Stimulated activated CD8-positive, alpha-beta memory T cell treated with anti-CD3 and anti-CD28 coated beads, Interleukin-4, amount 100 ng/mL, for 24 hours (primary cell): ENCODE data around the gene DGUOK.

ENCODE experiments used
- DNase-seq: peaks from one replicate; pipeline ENCODE4 v3.0.0-alpha.2; 2020; ENCODE audit warnings: low read depth

Gene DGUOK

DNA sequence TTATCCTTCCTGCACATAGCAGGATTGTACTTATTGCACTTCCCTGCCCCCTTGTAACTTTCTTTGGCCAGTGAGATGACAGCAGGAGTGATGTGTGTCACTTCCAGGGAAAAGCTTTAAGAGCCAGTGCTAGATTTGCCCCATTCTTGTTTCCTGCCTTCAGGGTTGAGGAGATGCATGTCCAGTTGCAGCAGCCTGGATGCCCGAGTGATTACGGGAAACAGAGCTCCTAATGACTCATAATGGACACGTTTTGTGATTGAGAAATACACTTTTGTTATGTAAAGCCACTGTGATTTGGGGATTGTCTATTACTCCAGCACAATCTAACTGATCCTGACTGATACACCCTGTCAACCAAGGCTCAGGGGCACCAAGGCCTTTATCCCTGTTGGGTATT is 53.0 kb downstream of the DGUOK start:
- DNase-seq = no peak

DNA sequence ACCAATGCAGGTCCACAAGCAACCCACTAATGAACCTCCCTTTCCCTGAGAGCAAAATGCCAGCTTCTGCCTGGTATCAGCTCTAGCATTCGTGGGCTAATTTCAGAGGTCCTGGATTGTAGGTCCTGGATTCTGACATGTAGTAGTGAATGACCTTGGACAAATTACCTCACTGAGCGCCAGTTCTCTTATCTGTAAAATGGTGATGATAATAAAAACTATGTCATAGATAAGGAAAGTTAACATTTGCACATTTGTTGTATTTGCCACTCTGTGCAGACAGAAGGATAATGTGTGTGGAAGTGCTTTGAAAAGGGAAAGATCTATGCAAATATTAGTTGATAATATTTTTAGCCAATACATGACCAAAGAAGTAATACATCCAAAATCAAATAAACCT is 53.9 kb downstream of the DGUOK start:
- DNase-seq = no peak

DNA sequence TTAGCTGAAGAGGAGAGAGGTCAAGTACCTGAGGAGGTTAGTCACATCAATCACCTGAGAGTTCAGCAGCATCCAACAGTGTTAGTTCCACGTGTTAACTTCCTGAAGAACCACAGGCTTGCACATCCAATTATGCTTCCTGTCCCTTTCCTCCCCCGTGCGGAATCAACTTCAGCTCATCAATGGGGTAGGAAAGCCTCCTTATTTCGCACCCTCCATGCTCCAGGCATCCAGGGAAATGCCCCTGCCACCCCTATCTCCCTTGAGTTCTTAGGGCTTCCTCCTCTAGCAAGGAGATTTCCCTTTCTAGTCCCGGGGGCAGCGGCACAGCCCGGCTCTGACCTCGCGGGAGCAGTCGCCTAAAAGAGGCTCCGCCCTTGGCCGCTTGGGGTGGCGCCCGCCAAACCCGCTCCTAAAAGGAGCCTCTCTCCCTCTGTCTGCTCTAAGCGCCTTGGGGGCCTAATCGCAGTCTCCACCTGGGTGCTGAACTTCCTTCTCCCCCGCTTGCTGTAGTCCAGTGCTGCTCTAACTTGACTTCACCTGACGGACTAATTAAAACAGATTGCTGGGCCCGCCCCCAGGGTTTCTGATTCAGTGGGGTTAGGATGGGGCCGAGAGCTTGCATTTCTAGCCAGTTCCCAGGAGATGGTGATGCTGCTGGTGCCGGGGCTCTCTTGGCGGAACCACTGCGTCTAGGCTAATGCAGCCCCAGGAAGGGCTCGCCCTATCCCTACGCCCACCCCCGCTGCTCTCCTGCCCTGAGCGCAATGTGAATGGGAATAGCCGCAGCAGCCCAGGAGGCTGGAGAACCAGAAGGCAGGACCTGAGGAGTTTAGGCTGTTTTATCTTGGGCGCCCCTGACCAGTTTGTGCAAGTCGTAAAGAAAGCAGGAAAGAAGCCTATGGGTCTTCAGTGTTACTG is 54.7 kb downstream of the DGUOK start:
- DNase-seq = no peak

DNA sequence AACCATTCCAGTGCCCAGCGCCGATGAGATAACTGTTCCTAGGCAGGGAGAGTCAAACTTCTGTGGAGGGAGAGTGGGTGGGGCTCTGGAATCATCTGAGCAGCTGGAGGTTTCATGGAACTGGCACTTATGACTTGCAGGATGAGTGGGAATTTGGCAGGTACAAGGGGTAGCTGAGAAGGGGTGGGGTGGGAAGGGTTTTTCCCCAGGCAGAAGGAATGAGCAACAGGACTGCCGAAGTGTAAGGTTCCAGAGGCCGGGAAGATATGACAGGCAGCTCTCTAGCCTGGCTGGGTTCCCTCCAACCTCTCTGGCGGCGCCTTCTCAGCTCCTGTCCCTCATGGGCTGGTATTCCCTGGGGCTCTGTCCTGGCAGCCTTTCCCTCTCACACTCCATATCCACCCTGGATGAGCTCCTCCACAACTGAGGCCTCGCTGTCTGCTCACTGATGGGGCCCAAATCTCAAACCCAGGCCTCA is 55.5 kb downstream of the DGUOK start:
- no peak for DNase-seq

DNA sequence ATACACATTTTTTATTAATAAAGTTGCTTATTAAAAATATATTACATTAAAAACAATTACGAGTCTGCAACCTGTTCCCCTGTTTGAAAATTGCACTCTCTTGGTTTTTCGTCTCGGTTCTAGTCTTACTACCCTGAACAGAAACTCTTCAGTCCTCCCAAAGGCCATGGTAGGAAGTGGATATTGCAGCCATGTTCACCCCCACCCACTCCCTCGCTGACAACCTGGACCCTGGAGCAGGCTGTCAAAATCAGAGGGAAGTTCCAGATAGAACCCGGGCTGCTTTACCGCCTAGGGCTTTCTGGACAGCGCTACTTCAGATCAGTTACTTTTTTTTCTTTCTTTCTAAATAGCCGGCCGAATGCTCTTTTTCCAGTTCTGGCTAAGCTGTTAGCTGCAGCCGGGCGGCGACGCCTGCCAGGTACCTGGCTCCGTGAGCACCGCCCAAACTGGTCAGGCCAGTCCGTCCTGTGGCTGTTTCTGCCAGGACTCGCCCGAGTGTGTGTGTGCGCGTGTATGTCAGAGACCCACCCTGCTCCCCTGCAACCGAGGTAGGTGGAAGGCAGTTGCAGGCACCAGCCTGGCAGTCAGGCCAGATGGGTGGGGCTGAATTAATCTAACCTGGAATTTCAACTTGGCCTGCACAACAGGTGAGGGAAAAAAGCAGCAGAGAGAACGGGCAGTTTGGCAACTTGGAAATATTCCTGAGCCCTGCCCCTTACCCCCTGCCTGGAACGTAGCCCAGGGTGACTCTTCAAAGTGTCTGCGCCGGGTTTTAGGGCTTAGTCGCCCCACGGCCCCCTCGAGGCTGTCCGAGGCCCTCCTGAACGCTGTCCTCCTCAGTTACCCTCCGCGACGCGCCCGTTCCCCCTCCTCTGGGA is 56.9 kb downstream of the DGUOK start:
- DNase-seq = no peak

DNA sequence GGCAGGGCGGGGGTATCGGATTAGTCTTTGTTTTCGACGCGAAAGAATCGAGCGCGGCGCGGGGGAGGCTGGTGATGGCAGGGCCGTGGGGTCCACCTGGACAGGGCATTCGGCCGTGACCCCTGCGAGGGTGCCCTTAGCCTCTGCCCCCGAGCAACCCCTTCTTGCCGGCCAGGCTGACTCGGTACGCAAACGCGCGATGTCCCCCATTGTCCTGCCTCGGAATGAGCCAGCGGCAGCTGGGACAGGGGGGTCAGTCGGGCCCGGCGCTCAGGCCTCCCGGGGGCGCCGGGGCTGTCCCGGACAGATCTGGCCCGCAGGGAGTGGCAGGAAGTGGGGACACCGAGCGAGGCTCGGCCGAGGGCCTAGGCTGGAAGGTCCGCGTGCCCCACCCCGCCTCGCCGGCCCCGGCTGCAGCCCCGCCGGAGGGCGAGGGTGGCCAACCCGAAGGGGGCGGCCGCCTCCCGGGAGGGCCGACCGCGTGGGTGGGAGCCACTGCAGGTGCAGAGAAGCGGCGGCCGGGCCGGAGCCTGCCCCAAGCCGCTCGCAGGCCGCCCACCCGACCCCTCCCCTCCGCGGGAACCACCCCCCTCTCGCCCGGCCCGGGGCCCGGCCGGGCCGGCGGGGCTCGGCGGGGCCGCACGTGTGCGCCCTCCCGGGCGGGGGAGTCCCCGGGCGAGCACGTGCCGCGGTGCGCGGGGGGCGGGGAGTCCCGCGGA is 57.7 kb downstream of the DGUOK start, which contains the start of gene TET3:
Gene TET3, plus strand, starts transcription at position 708 of the 719 bp plus-strand sequence. CDS start 1,494 bp downstream, outside the sequence.
- no peak for DNase-seq

DNA sequence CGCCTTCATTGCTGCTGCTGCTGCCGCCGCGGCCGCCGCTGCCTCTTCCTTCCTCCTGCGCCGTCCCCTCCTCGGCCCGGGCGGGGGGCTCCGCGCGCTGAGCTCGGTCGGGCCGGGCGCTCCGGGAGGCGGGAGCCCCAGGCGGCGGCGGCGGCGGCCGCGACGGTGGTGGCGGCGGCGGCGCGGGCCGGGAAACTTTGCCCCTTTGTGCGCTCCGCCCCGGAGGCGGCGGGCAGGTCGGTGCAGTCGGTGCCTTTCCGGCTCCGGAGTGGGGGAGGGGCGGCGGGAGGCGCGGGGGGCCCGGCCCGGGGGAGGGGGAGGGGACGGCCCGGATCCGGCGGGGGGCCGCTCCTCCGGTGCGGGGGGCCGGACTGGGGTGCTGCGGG is 58.2 kb downstream of the DGUOK start:
- peak; percentile 57 for DNase-seq

DNA sequence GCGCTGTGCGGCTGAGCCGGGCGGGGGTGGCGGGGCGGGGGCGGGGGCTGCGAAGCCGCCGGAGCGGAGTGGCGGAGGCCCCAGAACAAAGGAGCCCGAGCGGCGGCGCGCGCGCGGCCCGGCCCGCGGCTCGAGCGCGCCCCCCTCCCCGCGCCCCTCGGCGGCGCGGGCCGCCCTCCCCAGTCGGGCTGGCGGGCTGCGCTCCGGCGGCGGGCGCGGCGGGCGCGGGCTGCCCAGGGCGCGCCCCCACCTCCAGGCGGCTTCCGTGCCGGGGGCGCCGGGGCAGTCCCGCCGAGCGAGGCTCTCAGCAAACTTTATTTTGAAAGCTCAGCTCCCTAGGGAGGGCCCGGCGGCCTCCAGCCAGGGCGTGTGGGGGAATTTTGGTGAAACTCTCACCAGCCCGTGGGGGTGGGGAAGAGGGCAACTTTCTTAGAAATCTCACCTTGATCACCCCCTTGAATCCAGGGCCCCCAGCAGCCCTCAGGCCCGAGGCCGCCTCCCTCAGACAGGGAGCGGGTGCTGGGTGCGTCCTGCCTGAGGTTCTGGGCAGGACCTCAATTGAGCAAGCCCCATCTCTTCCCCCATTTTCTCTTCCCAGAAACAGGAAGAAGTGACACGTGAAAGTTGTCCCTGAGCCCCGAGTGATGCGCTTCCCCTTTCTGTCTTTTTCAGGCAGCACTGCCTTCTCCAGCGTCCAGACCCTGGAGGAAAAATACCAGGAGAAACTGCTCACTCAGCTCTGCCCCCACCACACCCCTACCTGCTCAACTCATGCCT is 58.8 kb downstream of the DGUOK start:
- peak; percentile 75 for DNase-seq

DNA sequence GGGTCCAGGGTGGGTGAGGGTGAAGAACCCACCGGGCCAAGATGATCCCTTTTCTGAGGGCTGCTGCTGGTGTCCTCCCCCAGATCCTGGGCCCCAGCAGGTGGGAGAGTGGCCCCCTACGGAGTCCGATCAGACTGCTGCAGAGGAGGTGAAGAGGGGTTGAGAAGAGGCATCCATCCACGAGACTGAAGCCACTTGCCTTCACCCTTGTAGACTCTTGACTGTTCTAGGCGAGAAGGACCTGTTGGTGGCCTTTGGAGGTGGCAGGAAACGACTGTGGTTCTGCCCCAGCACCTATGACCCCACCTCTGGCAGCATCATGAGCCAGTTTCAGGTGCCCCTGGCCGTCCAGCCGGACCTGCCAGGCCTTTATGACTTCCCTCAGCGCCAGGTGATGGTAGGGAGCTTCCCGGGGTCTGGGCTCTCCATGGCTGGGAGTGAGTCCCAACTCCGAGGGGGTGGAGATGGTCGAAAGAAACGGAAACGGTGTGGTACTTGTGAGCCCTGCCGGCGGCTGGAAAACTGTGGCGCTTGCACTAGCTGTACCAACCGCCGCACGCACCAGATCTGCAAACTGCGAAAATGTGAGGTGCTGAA is 59.5 kb downstream of the DGUOK start:
- DNase-seq = no peak

DNA sequence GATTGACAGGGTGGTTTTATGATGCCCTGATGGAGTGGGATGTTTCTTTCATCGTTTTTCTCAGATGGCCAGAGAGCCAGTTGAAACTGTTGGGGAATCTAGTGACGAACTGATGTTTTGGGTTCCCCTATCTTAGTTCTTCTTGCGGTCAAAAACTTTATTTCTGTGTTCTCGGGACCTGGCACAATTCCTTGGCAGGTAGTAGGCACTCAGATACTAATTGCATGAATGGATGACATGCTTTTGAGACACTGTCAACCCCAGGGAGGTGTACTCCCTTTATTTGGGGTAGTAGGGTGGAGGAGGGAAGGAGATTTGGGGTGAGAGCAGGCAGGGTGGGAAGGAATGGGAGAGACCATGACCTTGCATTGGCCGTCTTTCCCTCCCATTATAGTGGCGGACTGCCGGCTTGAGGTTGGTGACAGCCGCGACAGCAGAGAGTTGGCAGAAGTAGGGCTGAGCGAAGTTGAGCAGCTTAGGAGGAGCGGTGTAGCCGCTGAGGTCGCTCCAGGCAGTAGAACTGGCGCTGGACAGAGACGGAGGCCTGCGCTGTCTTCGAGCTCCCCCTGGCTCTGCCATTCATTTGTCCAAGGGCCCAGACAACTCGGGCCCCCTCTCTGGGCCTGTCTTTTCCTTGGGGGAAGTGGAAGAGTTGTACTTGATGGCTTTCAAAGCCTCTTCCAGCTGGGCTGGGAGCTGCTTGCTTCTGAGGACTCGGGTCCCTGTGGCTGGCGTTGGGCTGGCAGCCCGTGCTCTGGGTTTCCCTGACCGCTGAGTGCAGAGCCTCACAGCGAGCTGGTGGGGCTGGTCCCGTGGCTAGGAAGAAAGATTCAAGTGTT is 60.6 kb downstream of the DGUOK start:
- DNase-seq = no peak

DNA sequence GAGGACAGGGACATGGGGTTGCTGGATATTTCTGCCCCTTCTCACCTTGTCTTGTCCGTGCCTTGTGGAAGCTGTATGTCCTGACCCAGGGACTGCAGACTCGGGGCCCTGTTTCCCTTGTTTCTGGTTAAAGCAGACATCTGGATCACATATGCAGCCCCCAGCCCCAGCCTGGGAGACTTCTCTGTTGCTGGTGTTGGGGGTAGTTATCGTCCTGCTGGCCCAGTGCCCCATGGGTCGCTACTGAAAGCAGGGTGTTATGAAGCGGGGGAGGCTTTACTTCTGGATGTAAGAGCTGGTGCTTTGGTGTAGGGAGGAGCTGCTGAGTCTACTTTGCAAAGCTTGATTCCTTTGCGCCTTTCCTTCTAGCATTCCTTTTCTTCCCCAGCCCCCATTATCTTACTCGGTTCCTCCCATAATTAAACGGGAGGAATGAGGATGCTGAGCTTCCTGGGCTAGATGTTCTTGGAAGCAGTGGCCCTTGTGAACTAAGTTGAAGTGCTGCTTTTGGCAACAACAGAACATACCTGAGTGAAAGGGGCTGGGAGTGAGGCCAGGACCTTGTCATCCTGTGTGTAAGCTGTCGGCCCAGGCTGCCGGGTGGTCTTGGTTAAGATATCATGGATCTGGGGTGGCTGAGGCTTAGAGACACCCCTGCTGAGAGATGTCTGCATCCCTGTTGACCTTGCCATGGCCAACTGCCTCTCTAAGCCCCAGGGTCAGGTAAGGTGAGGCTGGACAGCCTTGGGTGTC is 61.4 kb downstream of the DGUOK start:
- no peak for DNase-seq

DNA sequence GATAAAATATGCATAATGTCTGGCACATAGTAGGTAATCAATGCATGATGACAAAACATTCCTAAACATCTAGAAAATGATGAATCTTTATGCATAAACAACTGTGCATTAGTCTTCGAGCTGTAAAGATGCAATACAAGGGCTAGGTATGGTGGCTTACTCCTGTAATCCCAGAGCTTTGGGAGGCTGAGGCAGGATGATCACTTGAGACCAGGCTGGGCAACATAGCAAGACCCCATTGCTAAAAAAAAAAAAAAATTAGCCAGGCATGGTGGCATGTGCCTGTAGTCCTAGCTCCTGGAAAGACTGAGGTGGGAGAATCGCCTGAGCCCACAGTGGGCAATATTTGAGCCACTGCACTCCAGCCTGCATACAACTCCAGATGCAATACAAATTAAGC is 63.3 kb downstream of the DGUOK start:
- no peak for DNase-seq

DNA sequence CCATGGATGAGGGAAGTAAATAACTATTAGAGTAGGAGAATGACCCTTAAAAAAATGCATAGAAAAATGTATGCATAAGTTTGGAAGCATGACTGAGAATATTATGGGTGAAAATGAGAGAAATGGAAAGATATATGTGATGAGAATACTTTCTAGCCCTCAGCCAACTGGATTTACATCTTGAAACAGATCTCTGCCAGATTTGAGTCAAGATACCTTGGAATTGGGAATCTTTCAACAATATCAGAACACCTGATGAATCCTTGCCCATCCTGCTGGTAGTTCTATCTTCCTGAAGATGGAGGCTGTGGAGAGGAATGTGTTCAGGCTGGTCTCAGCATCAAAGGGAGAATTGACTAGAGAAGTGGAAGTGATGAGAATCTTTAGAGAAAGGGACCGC is 63.9 kb downstream of the DGUOK start:
- no peak for DNase-seq

DNA sequence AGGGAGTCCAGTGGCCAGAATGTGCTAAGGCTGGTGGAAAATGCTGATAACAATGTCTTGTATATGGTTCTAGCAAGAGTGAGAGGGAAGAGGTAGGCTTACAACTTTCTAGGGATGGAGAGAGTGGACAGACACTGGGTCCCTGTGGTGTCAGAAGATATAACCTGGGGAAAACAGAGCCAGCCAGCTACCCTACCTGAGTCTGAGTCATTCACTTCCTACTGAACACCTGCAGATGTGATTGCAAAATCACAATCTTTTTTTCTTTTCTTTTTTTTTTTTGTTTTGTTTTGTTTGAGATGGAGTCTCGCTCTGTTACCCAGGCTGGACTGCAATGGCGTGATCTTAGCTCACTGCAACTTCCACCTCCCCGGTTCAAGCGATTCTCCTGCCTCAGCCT is 65.4 kb downstream of the DGUOK start:
- no peak for DNase-seq

DNA sequence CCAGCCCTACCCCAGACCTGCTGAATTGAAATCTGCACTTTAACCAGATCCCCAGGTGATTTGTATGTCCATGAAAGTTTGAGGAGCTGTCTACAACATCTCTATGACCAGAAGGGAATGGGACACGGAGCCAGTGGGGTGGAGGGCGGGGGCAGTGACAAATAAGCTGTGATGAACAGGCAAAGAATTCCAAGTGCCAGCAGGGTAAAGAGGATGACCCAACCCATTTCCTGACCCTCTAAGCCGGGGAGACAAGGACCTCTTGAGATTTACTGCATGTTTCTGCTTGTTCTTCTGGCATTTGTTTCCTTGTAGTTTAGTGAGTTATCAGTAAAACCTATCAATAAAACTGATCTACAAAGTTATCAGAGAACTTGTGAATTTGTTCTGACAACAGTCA is 66.7 kb downstream of the DGUOK start:
- DNase-seq = no peak

DNA sequence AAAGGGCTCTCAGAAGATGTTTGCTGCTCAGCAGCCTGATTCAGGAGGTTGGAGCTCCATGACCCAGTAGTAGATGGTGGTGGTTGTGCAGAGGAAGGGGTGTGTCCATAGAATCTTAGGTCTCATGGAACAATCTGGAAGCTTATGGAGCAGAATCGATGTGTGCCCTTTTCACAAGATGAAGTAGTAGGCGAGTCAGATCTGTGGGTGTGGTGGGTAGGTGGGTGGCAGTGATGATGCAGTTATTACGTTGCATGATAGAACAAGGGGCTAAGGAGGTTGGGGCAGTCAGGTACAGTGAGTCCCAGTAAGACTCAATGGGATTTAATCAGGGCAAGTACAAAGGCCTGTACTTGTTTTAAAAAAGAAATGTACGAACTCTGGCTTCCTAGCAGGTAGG is 67.1 kb downstream of the DGUOK start:
- DNase-seq = no peak

DNA sequence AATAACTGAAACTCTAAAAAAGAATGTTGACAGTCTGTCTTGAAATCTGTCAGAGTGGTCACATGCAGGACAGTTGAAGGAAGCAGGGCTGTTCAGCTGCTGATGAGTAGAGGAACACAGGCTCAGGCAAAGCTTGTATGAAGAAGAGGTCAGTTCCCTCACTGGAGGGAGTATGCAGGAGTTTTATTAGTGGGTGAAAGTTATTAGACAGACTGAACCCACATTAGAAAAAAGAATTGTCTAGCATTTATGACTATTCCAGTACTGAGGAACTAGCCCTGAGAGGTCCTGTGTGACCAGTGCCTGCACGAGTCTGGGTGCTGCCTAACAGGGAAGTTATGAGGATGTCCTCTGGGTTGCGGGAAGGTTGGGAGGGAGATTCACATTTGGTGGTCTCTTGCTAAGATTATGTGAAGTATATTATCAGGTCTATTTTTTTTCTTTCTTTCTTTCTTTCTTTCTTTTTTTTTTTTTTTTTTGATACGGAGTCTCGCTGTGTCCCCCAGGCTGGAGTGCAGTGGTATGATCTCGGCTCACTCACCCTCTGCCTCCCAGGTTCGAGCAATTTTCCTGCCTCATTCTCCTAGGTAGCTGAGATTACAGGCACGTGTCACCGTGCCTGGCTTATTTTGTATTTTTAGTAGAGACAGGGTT is 67.6 kb downstream of the DGUOK start:
- DNase-seq = no peak

DNA sequence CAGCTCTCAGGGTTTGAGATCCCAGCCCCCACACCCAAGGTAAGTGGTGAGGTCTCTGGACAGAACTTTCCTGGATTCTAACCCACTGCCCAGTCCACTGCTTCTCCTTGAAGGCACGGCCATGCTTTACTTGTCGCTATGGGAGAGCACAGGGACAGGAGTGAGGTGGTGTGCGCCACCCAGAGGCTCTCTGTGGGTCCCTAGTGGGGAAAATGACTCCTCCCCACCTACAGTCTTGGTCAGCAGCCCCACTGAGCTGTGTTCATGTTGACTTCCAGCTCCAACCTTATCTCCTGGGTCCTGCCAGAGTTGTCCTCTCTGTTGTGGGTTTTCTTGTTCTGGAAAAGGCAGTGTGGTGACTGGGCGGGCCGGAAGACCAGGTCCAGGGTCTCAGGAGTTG is 69.1 kb downstream of the DGUOK start:
- DNase-seq = no peak

DNA sequence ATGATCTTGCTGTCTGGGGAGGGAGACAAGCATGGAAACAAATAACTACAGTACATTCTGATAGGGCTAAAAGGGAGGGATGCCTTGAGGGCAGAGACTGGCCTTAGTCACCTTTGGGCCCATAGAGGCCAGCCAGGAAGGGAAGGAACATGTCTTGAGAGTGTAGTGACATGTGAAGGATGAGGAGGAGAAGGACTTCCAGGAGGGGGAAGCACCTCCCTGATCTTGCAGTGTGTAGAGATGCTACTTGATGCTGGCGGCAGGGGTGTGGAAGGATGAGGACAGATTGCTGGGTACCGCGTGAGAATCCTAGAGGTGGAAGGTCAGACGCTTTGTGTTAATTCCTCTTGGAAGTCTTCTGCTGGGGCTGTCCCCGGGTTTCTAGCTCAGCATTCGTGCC is 71.1 kb downstream of the DGUOK start:
- no peak for DNase-seq
